ENCODE measurements around the gene CBX4. TPM values are rescaled to one million over a fixed set of nuclear protein-coding genes. Genes with fewer than 3 reads are reported as not detected.
A peak's percentile ranks its signal among the peaks of the same experiment; 100 is the strongest.
"Not testable (repeated sequence)": the region's sequence is repeated elsewhere in the genome, so short reads cannot be mapped to it uniquely, and the experiment has no call there.

The CBX4 gene
- polyA plus RNA-seq, 1 donor, result 11.0 TPM

DNA sequence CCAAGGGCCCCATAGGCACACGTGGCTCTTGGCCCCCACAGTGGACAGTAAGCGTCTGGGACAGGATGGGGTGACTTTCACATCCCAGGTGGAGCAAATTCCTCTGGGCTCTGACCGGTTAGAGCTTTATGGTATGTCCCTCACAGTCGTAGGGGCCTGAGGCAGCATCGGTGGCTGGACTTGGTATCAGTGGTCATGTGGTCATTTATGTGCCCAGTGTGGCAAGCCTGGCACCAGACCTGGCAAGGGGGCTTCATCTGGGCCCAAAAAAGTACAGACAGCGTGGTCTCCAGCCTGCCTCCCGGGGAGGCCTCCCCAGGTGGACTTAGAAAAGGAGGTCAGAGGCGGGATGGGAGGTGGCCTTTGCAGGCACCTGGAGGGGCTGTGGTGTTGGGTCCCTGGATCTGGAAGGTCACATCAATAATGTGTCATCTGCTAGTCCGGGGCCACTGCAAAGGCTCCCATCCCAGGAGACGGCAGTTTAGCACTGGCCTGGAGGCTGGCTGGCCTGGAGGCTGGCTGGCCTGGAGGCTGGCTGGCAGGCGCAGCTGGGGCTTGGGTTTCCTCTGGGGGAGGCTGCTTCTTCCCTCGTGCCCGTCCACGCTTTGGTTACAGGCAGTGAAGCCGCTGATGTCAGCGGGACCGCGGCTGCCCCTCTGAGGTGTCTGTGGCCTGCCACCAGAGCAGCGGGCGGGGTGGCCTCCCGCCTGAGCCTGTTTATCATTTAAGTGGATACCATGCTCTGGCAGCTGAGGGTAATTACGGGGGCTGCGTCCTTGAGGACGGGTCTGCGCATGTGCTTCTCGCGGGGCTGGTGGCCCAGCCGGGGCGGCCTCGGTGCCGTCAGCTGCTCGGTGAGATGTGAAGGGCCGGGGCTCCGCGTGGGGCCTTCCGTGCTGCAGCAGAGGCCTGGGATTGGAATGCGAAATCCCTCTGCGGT is 20.7 kb upstream of the CBX4 start:
- no peak for DNase-seq

DNA sequence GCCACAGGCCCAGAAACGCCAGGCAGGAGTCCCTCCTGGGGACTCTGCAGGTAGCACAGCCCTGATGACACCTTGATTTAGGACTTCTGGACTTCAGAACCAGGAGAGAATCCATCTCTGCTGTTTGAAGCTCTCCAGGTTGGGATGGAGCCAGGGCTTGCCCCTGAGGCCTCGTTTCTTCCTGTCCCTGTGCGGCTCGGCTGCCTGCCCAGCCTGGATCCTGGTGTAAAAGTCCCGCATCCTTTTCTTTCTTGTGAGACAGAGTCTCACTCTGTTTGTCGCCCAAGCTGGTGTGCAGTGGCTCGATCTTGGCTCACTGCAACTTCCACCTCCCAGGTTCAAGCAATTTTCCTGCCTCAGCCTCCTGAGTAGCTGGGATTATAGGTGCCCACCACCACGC is 17.9 kb upstream of the CBX4 start:
- DNase-seq, result no peak

DNA sequence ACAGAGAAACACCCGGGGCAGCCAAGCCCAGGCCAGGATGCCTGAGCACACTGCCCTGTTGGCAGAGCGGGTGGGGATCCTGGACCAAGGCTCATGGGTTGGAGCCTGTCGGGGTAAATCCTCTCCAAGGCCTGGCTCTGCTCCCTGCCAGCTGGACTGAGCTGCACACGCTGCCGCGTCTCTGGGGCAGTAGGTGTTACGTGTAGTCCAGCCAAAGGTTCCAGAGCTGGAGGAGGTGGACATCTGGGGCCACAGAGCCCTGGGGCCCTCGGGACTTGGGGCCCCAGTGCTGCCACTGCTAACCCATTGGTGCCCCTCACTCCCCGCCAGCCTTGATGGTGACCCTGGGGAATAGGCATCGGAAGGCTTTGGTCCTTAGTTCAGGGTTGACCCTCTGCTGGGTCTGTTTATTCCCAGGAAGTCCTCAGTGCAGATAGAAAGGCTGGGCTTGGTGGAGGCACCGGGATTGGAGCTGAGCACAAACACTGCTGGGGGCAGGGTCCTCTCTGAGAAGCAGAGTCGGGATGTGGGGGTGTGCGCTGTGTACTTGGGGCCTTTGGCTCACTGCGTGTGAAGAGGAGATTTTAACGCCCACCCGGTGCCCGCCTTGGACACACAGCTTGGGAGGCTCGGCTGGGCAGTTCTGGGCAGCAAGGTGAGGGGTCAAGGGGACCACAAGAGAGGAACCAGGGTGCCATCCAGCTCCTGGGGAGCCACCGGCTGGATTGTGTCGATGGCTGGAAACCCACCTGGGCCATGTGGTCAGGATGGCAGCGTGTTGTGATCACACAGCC is 16.3 kb upstream of the CBX4 start:
- DNase-seq, result no peak

DNA sequence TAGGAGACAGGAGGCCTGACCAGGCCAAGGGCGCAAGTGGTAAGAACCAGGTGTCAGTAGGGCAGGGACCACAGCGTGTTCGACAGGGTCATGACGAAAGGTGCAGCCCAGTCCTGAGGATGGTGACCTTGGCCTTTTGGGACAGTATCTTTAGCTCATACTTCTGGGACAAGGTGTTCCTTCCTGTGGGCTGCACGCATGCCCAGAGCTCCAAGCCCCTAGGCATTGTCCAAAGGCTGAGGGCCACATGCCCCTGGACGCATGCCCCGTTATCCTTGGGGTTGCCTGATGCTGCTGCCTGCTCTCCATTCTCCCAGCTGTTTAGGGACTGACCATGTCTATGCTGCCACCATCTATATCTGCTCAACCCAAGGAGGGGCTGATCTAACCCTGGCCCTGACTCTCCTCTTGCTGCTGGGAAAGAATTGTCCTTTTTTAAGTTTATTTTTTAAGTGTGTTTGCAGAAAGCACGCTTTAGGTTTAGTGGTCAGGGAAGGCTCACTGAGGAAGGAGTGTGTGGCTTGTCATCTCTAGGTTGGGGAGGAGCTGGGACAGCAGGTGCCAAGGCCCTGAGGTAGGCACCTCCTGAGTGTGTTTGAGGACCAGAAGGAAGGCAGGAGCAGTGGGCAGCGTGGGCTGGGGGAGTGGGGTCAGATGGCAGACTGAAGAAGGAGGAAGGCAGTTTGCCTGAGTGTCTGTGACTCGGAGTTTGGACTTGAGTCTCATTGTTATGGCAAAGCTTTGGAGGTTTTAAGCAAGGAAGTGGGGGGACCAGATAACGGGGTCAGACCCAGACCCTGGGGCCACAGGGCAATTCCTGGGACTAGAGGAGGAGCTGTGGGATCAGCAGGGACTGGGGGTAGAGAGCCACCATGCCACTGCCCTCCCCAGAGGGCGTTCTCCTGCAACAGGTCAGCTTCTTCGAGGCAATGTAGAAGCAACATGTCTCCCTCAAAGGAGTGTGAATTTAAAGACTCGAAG is 15.1 kb upstream of the CBX4 start:
- DNase-seq, result no peak

DNA sequence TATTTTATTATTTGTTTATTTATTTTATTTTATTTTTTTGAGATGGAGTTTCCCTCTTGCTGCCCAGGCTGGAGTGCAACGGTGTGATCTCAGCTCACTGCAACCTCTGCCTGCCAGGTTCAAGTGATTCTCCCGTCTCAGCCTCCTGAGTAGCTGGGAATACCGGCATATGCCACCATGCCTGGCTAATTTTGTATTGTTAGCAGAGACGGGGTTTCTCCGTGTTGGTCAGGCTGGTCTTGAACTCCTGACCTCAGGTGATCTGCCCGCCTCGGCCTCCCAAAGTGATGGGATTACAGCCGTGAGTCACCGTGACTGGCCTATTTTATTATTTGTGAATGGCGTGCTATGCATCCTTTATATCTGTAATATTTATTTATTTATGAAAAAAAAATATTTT is 13.9 kb upstream of the CBX4 start:
- DNase-seq, result not testable (repeated sequence)

DNA sequence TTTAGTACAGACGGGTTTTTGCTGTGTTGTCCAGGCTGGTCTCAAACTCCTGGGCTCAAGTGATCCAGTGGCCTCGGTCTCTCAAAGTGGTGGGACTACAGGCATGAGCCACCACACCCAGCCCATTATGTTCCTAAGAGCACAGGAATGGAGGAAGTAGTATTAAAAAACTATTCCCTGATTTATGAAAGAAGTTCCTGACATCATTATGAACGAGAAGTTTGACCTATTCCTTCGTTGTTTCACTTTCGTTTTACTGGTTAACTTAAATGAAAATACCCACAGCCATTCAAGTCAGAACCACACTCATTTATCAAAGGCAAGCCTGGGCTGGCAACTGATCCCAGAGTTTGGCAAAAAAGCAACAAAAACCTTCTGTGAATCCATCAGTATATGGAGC is 13.5 kb upstream of the CBX4 start:
- DNase-seq, result no peak

DNA sequence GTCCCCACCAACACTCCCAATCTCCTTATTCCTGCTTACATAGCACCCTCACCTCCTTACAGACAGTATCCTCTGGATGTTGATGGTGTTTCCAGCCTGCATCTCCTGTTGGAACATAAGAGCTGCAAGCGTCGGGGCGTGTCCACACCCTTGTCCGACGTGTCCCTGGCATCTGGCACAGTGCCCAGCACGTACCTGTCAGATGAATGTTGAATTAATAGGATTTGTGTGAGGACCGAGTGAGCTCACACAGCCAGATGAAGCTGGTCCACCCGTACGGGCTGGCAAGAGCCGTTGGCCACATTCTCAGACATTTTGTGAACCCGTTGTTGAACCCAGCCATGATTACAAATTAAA is 12.2 kb upstream of the CBX4 start:
- DNase-seq, result no peak

DNA sequence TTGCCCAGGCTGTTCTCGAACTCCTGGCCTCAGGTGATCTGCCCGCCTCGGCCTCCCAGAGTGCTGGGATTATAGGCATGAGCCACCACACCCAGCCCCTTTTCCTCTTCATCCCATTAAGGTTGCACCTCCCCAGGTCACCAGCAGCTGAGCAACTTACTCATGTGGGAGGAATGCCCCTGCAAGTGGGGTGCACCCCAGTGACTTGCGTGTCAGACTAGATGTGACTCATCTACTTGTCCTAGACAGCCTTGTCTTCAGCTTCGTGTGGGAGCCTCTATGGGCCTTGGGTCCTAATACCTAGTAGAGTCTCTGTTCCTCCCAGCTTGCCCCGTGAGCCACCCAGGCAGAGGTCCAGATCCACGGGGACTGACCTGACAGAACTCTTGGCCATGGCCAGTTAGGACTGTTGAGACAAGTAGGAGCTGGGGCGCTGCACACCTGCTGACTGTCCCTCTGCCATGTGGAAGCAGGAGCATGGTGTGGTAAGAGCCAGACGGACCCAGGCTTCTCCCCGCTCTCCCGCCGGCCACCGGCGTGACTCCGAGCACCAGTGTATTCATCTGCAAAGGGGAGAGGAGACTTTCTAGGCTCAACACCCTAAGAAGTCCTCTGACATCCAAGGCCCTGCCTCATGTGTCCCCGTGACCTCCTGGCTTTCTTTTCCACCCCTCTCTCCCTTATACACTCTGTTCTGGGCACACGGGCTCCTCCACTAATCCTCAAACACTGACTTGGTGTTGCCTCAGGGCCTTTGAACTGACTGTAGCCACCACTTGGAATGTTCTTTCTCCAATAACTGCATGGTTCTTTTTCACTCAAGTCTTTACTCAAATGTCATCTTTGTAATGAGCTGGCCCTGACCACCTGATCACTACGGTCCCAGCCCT is 11.6 kb upstream of the CBX4 start:
- DNase-seq, result no peak

DNA sequence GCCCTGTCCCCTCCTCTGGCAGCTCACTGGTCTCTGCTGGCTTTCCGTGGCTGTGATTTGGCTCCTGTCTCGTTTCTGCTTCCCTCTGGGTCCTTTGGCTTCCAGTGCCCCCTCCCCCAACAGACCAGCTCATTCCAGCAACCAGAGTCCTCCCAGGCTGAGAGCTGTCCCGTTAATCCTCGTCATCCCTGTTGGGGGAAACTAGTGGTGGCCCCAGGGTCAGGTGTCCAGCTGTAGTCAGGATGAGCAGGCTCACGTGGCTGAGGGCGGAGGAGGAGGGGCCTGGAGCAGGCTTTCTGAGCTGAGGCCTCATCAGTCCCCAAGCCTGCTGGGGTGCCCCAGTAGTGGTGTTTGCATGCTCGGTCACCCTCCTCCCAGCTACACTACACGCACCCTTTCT is 10.7 kb upstream of the CBX4 start:
- no peak for DNase-seq

DNA sequence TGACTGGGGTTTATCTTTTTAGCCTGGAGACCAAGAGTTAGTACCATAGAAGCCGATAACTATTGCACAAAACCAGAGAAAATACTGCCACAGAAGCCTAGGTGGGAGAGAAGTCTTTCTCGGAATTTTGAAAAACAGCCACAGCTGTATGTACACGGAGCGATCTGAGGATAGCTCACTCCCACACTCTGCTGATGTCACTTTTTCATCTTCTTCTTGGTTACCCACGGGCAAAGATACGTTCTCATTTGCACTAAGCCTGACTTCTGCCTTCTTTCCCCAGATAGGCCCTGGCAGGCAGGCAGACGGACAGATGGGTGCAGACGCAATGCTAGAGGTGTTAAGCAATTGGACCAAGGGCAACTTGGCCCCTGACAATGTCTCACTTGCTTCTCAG is 9.1 kb upstream of the CBX4 start:
- no peak for DNase-seq

DNA sequence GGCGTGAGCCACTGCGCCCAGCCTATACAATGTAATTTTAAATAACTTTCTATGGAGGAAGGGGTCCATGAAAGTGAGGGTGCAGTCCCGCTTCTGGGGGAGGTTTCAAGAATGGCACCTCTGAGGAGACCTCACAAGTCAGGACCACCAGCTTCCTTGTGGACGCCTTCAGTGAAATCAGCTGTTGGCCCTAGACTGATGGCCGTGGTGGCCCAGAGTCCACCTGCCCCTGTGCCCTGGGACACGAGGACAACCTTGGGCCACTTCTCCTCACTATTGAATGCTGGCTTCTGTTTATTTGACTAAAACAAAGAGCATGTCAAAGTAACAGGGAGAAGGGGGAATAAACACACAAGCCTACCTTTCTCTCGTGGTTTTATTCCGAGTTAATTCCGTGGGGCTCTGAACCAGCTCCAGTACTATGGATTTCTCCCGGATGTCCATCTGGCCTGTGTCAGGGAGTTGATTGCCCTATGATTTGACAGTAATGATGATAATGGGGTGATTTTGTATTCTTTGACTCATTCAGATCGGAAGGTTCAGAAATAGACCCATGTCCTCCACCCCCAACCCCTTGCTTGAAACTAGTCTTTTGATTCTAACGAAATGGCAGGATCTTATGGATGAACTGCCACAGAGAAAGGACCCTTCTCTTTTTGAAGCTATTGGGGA is 8.6 kb upstream of the CBX4 start:
- DNase-seq, result no peak

DNA sequence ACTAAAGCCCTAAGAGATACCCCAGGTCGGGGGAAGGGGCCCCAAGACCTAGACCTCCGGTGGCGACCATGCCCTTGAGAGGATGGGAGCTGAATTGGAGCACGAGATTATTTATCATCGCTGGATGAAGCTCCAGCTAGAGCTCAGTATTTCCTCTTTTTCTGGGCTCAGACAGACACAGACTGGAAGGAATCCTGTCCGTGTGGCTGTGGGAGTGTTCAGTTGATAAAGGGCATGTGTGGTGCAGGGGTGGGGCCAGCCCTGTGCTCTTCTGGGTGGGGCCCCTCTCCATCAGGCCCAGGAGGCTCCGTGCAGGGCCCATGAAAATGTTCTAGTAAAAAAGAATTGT is 6.3 kb upstream of the CBX4 start:
- DNase-seq, result no peak

DNA sequence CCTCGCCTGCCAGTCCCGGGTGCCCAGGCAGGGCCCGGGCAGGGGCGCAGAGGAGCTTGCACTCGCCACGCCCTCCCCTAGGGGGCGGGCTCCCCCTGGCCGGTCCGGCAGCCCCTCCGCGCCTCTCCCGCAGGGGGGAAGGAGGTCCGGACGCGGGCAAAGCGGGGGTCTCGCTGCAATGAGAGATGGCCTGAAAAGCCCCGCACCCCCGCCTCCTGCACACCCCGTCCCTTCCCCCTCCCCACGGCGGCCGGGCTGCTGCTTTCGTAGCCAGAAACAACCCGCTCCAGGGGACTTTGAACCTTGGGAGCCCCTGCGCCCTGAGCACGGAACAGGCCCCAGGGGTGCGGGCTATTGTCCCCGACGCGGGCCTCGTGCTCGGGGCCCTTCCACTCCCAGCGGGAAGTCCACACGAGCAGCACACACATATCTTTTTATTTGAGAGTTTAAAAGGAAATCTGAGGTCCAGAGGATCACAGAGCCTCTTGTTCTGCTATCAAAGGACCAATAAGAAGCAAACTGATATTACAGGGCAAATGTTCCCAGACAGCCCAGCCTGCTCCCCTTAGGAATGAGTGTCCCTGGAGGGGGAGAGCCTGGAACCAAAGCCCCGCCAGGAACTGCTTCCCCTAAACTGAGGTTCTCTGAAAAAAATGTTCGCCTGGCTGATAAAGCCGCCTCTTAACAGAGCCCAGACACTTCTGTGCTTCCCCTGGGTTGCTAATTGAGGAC is 5.8 kb upstream of the CBX4 start:
- no peak for DNase-seq

DNA sequence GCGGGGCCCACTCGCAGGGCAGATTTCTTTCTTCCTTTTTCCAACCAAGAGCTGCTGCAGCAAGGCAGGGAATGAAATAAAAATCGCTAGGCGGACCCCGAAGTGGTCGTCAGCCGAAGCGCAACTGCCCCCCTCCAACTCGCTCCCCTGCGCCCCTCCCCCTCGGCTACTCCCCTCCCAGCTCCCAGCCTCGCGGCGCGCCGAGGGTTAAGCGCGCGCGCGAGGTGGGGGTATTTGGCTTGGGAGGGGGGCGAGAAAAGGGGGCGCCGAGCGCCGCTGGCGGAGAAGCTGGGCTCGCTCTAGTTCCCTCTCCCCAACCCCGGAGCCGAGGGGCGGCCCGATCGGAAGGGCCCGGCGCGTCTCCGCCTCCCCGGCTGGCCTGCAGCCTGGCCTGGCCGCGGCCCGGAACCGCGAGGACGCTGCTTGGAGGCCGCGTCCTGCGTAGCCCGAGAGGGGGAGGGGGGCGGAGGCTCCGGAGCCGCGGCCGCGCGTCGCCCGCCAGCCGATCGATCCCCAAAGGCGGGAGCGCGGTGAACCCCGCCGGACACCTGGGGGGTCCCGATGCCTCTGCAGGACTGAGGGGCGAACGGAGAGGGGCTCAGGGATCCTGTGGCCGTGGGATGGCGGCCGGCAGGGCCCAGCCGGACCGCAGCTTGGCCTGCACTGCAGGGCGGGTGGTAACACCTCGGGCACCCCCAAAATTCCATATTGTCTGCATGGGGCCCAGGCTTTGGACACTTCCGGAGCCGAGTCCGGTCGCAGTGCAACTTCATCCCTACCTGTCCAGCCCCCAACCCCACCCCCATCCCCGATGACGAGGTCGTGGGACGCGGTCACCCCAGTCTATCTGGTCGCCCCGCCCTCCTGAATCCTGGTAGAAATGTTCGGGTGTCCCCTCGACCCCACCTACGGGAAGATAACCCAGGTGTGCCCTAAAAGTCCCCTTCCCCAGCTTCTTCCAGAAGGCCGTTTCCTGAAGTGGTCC is 4.9 kb upstream of the CBX4 start:
- peak; percentile 88 for DNase-seq

DNA sequence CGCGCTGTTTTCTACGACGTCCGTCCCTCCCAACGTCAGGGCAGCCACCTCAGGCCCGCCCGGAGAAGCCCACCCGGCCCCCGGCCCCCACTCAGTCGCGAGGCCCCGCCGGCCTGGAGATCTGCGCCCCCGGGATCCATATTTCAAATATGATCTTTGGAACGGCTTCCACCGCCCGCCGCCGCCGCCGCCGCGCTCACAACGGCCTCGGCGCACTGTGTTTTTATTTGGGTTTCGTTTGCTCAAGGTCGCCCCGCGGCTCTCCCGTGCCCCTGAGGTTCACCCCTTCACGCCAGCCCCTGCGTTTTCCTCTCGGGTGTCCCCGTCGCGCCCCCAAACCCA is 4.2 kb upstream of the CBX4 start:
- no peak for DNase-seq

DNA sequence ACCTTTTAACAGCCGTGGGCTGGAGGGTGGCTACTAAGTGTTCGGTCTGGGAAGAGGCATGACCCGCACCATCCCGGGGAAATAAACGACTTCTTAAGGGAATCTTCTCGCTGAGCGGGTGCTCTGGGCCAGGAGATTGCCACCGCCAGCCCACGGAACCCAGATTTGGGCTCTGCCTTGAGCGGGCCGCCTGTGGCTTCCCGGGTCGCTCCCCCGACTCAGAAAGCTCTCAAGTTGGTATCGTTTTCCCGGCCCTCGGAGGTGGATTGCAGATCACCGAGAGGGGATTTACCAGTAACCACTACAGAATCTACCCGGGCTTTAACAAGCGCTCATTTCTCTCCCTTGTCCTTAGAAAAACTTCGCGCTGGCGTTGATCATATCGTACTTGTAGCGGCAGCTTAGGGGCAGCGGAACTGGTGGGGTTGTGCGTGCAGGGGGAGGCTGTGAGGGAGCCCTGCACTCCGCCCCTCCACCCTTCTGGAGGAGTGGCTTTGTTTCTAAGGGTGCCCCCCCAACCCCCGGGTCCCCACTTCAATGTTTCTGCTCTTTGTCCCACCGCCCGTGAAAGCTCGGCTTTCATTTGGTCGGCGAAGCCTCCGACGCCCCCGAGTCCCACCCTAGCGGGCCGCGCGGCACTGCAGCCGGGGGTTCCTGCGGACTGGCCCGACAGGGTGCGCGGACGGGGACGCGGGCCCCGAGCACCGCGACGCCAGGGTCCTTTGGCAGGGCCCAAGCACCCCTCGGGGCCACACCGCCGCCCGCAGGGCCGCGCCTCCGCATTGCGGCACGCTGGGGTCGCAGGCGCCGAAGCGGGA is 3.6 kb upstream of the CBX4 start:
- DNase-seq, result no peak

DNA sequence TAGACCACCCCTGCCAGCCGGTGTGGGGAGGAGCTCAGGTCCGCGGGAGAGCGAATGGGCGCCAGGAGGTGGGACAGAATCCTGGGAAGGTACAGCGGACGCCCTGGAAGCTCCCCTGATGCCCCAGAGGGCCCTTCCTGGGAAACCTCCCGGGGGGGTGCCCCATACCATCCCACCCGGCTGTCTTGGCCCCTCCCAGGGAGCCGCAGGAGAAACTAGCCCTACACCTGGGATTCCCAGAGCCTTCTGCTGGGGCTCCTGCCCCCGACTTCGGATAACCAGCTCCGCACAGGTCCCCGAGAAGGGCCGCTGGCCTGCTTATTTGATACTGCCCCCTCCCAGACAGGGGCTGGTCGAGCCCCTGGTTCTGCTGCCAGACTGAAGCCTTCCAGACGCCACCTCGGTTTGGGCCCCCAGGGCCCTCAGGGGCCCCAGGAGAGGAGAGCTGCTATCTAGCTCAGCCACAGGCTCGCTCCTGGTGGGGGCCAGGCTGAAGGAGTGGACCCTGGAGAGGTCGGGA is 3.0 kb upstream of the CBX4 start:
- no peak for DNase-seq

All from hindlimb muscle (tissue), 1 donor.